GM19351 (cell line): Measurements from ENCODE around the gene TIMP3.

Experiments
- ATAC-seq: cut with Tn5 transposase; IDR thresholded peaks from one replicate; pipeline ENCODE4 v1.9.1; 2021; ENCODE audit warnings: mild to moderate bottlenecking, moderate library complexity; ENCODE audit not compliant: unreplicated experiment

The TIMP3 gene

GRCh38 chr22:32805361-32805881 is 3.9 kb downstream of the TIMP3 start:
- no peak for ATAC-seq

GRCh38 chr22:32806296-32806695 is 4.8 kb downstream of the TIMP3 start:
- no peak for ATAC-seq

- ATAC-seq = no peak
Observed at GRCh38 chr22:32808038-32808445, 6.5 kb downstream of the TIMP3 start.

GRCh38 chr22:32809786-32810554 is 8.5 kb downstream of the TIMP3 start:
- no peak for ATAC-seq

- no peak for ATAC-seq
Observed at GRCh38 chr22:32810555-32811133, 9.1 kb downstream of the TIMP3 start.

- ATAC-seq = no peak
Observed at GRCh38 chr22:32811788-32812545, 10.5 kb downstream of the TIMP3 start.

GRCh38 chr22:32814285-32814860 is 12.9 kb downstream of the TIMP3 start:
- ATAC-seq = no peak

- no peak for ATAC-seq
Observed at GRCh38 chr22:32815059-32815458, 13.6 kb downstream of the TIMP3 start.

GRCh38 chr22:32815943-32816342 is 14.4 kb downstream of the TIMP3 start:
- ATAC-seq = no peak

- no peak for ATAC-seq
Observed at GRCh38 chr22:32817137-32817730, 15.7 kb downstream of the TIMP3 start.

- ATAC-seq = no peak
Observed at GRCh38 chr22:32818446-32819115, 17.1 kb downstream of the TIMP3 start.

- no peak for ATAC-seq
Observed at GRCh38 chr22:32819120-32819519, 17.6 kb downstream of the TIMP3 start.

GRCh38 chr22:32820131-32821119 is 18.9 kb downstream of the TIMP3 start:
- ATAC-seq = no peak

GRCh38 chr22:32822179-32822877 is 20.8 kb downstream of the TIMP3 start:
- ATAC-seq = no peak

- ATAC-seq = no peak
Observed at GRCh38 chr22:32823024-32823730, 21.7 kb downstream of the TIMP3 start.

GRCh38 chr22:32824531-32825312 is 23.2 kb downstream of the TIMP3 start:
- no peak for ATAC-seq

- ATAC-seq = no peak
Observed at GRCh38 chr22:32826537-32826936, 25.0 kb downstream of the TIMP3 start.
